GM12878 (cell line): ENCODE data around the gene PTPRN2. TPM values are rescaled to one million over a fixed set of nuclear protein-coding genes. Genes with fewer than 3 reads are reported as not detected.

ENCODE experiments used
- ATAC-seq: fragments of 200-7000 bp; cut with Tn5 transposase; 3 replicates; pipeline ENCODE4 v1.9.1; 2020; ENCODE audit warnings: mild to moderate bottlenecking, moderate library complexity
- BruUV-seq: library from RNA; stranded (reverse); fragments of 400-500 nt; replicated peaks from 2 replicates; lab custom pipeline; 2021; lab: Mats Ljungman, UMichigan
- CTCF ChIA-PET: fragments of 300-600 bp; sonication (Branson Sonifier 250); formaldehyde crosslinking; extraction: SDS; loops from one replicate; lab custom pipeline; 2021; ENCODE audit warnings: inconsistent platforms; lab: Yijun Ruan, JAX
- POLR2A ChIA-PET: fragments of 350-600 bp; formaldehyde crosslinking; extraction: SDS; loops from one replicate; lab custom pipeline; 2021; ENCODE audit warnings: inconsistent platforms; lab: Charles Lee
- RAD21 ChIA-PET: fragments of 300-600 bp; sonication (Branson Sonifier 250); formaldehyde crosslinking; loops from one replicate; lab custom pipeline; 2023; ENCODE audit warnings: antibody characterized with exemption; ENCODE audit not compliant: unreplicated experiment; lab: Charles Lee
- SMC1A ChIA-PET: fragments of 300-600 bp; sonication (Branson Sonifier 250); formaldehyde crosslinking; loops from one replicate; lab custom pipeline; 2023; ENCODE audit not compliant: unreplicated experiment, uncharacterized antibody; lab: Charles Lee
- DNase-seq: peaks from one replicate; pipeline ENCODE4 v3.0.0-alpha.2; 2011; ENCODE audit warnings: low read depth, low spot score
- FAIRE-seq: peaks from 3 replicates; lab custom pipeline; 2011; peaks lifted over from hg19 to GRCh38; lab: Jason Lieb, UNC
- H2AFZ ChIP-seq: 2 replicates; pipeline ENCODE4 v1.6.0; 2011; ENCODE audit warnings: low read depth, low read length, control low read depth; ENCODE audit not compliant: control insufficient read depth
- H3K27ac ChIP-seq: 2 replicates; pipeline ENCODE4 v1.5.1; 2011; ENCODE audit warnings: control low read depth; ENCODE audit not compliant: control insufficient read depth, insufficient read depth
- H3K27me3 ChIP-seq, 2 experiments: replicated peaks in 1 of 2; 2 replicates each; pipeline versions ENCODE4 v1.6.0 to v1.6.1; 2011; ENCODE audit warnings: low read length in 1 of 2; ENCODE audit not compliant: control insufficient read depth in 2 of 2, insufficient read depth in 2 of 2
- H3K36me3 ChIP-seq, 2 experiments: 2 replicates each; pipeline ENCODE4 v1.5.1; 2011; ENCODE audit warnings: low read length in 1 of 2; ENCODE audit not compliant: control insufficient read depth in 2 of 2, insufficient read depth in 2 of 2
- H3K4me1 ChIP-seq: 2 replicates; pipeline ENCODE4 v1.6.1; 2011; ENCODE audit warnings: mild to moderate bottlenecking, low read length, moderate library complexity, mixed read lengths; ENCODE audit not compliant: control insufficient read depth, insufficient read depth
- H3K4me2 ChIP-seq: 2 replicates; pipeline ENCODE4 v1.6.0; 2011; ENCODE audit warnings: control low read depth; ENCODE audit not compliant: control insufficient read depth, insufficient read depth
- H3K4me3 ChIP-seq: fragments of 200-600 bp; sonication (generic); 2 replicates; pipeline ENCODE4 v1.5.1; 2016
- H3K79me2 ChIP-seq: 2 replicates; pipeline ENCODE4 v1.6.0; 2011; ENCODE audit warnings: low read length; ENCODE audit not compliant: control insufficient read depth, insufficient read depth
- H3K9ac ChIP-seq: 2 replicates; pipeline ENCODE4 v1.8.0; 2011; ENCODE audit warnings: low read length, control low read depth, mixed read lengths; ENCODE audit not compliant: control insufficient read depth, insufficient read depth
- H3K9me3 ChIP-seq: replicated peaks from 3 replicates; pipeline ENCODE4 v1.5.1; 2011; ENCODE audit warnings: mild to moderate bottlenecking, low read length; ENCODE audit not compliant: control insufficient read depth, insufficient read depth
- H4K20me1 ChIP-seq: 2 replicates; pipeline ENCODE4 v1.6.0; 2011; ENCODE audit not compliant: control insufficient read depth, insufficient read depth
- BCL11A ChIP-seq: IDR thresholded peaks from 2 replicates; pipeline ENCODE4 v1.6.1; 2011; ENCODE audit warnings: low read depth, low read length
- BMI1 ChIP-seq: fragments of 450-650 bp; IDR thresholded peaks from 2 replicates; pipeline ENCODE4 v1.6.1; 2016; ENCODE audit warnings: mild to moderate bottlenecking, moderate library complexity, borderline replicate concordance
- CBX3 ChIP-seq: fragments of 200-600 bp; sonication (generic); IDR thresholded peaks from 2 replicates; pipeline ENCODE4 v1.6.1; 2016; ENCODE audit warnings: low read depth, borderline replicate concordance
- CHD4 ChIP-seq: fragments of 200-600 bp; sonication (generic); IDR thresholded peaks from 2 replicates; pipeline ENCODE4 v1.6.1; 2016; ENCODE audit warnings: mild to moderate bottlenecking
- E2F8 ChIP-seq: fragments of 450-650 bp; IDR thresholded peaks from 2 replicates; pipeline ENCODE4 v1.6.1; 2018; ENCODE audit warnings: mild to moderate bottlenecking, low read depth, moderate library complexity; ENCODE audit not compliant: partially characterized antibody
- EED ChIP-seq: sonication (generic); IDR thresholded peaks from 2 replicates; pipeline ENCODE4 v1.6.1; 2016; ENCODE audit warnings: antibody characterized with exemption, low read depth
- EP300 ChIP-seq, 2 experiments: fragments of 150-350 bp in 1 of 2; IDR thresholded peaks; 2 replicates each; pipeline ENCODE4 v1.6.1; 2011 to 2012; ENCODE audit warnings: low read depth in 2 of 2, low read length in 2 of 2, borderline replicate concordance in 1 of 2, improper control_type of control experiment in 1 of 2, inconsistent platforms in 1 of 2; ENCODE audit not compliant: control insufficient read depth in 1 of 2
- HCFC1 ChIP-seq: fragments of 150-350 bp; IDR thresholded peaks from 2 replicates; pipeline ENCODE4 v1.6.1; 2014; ENCODE audit warnings: low read length
- KAT2A ChIP-seq: conservative IDR thresholded peaks from 2 replicates; pipeline ENCODE4 v1.6.1; 2011; ENCODE audit warnings: low read depth, low read length; ENCODE audit not compliant: control insufficient read depth
- NFYB ChIP-seq: IDR thresholded peaks from 2 replicates; pipeline ENCODE4 v1.6.1; 2011; ENCODE audit warnings: low read depth, mild to moderate bottlenecking, low read length, improper control_type of control experiment, moderate library complexity; ENCODE audit not compliant: insufficient read depth
- PML ChIP-seq: IDR thresholded peaks from 2 replicates; pipeline ENCODE4 v1.6.1; 2012; ENCODE audit warnings: low read length, inconsistent platforms
- POU2F2 ChIP-seq: IDR thresholded peaks from 3 replicates; pipeline ENCODE4 v1.6.1; 2011; ENCODE audit warnings: low read depth, mild to moderate bottlenecking, low read length, borderline replicate concordance
- SIX5 ChIP-seq: IDR thresholded peaks from 2 replicates; pipeline ENCODE4 v1.6.1; 2011; ENCODE audit warnings: mild to moderate bottlenecking, low read depth, low read length, moderate library complexity; ENCODE audit not compliant: severe bottlenecking
- SRF ChIP-seq, 2 experiments: IDR thresholded peaks; 2 replicates each; pipeline ENCODE4 v1.6.1; 2011; ENCODE audit warnings: low read depth in 2 of 2, low read length in 2 of 2, mild to moderate bottlenecking in 1 of 2, moderate library complexity in 1 of 2
- USF1 ChIP-seq: IDR thresholded peaks from 2 replicates; pipeline ENCODE4 v1.6.1; 2011; ENCODE audit warnings: borderline replicate concordance, low read depth, mild to moderate bottlenecking, moderate library complexity, mixed read lengths, low read length; ENCODE audit not compliant: insufficient read depth; ENCODE audit errors: extremely low read length
- WRNIP1 ChIP-seq: IDR thresholded peaks from 2 replicates; pipeline ENCODE4 v1.6.1; 2011; ENCODE audit warnings: low read depth, low read length, improper control_type of control experiment, borderline replicate concordance
- ZNF207 ChIP-seq: fragments of 450-650 bp; IDR thresholded peaks from 2 replicates; pipeline ENCODE4 v1.6.1; 2014; ENCODE audit warnings: antibody characterized with exemption, mild to moderate bottlenecking, borderline replicate concordance
- ZNF274 ChIP-seq: IDR thresholded peaks from one replicate; pipeline ENCODE4 v1.8.0; 2011; ENCODE audit not compliant: insufficient read length, insufficient read depth
- WGBS: methylation state at CpG from one replicate; pipeline ENCODE4 v1.1.6; 2016; ENCODE audit warnings: low lambda C conversion rate; ENCODE audit not compliant: insufficient replicate concordance, insufficient coverage; ENCODE audit errors: missing lambda C conversion rate; 5-methylcytosine and 5-hydroxymethylcytosine counted together
- in situ Hi-C: fragments of 300-500 bp; cut with MboI; formaldehyde crosslinking; loops from 9 replicates; pipeline ENCODE4 v1.14.3; 2018; ENCODE audit warnings: mixed read lengths
- intact Hi-C: fragments of 100-400 bp; cut with micrococcal nuclease; formaldehyde crosslinking; loops from one replicate; pipeline ENCODE4 v1.14.2; 2022; ENCODE audit not compliant: unreplicated experiment
- polyA plus RNA-seq, 11 experiments: library from polyadenylated mRNA; depleted of rRNA in 4 of 11; unstranded in 6 of 11; stranded (reverse) in 5 of 11; fragments of >200 nt; fragmentation: Nextera tagmentation in 4 of 11; fragmentation: Illumina TruSeq in 1 of 11; extraction: Ambion mirVana in 4 of 11; extraction: Trizol in 1 of 11; gene quantifications; 1 replicate in 1 of 11; 2 replicates in 10 of 11; pipeline versions ENCODE4 v1.2.1 to v1.2.3, GENCODE V29; 2011 to 2016; ENCODE audit warnings: inconsistent platforms in 2 of 11, missing spikeins in 2 of 11, low read depth in 1 of 11
- total RNA-seq, 4 experiments: library from RNA; depleted of rRNA in 3 of 4; stranded (reverse); fragments of >200 nt in 3 of 4; fragmentation: Illumina TruSeq in 1 of 4; extraction: Trizol in 1 of 4; gene quantifications; 2 replicates each; pipeline versions ENCODE4 v1.2.1 to v1.2.3, GENCODE V29; 2013 to 2021

The PTPRN2 gene
- total and polyA plus RNA-seq, 10 of the 15 experiments (the other 5 are each of a cell fraction or from before 2014, with no cell fraction given) = 5.4 TPM; not detected in 9

- TF ChIP-seq ZNF274 = no peak
- TF ChIP-seq USF1 = no peak
- TF ChIP-seq CBX3 = no peak
- TF ChIP-seq SIX5 = no peak
- TF ChIP-seq POU2F2 = no peak
- TF ChIP-seq E2F8 = no peak
Observed at GRCh38 chr7:158544708-158545107, 42.9 kb downstream of the PTPRN2 start (continued).

- Histone ChIP-seq H3K9ac (no peak overlapping the region), H2AFZ (no peak overlapping the region), H3K79me2 (no peaks in the 10 kb centered on the region), H3K4me1 (no peaks in the 10 kb centered on the region), H4K20me1 (no peaks in the 10 kb centered on the region), H3K36me3 (no peaks in the 10 kb centered on the region), H3K27me3 (no peaks in the 10 kb centered on the region), H3K4me3 (no peak overlapping the region), H3K9me3 (no peaks in the 10 kb centered on the region; the same call in 2 of the 3 replicates), H3K4me2 (no peak overlapping the region), H3K27ac (no peak overlapping the region)
- DNase-seq (no peak), ATAC-seq (no peak), FAIRE-seq (no peak)
- intact Hi-C loops (no loop called here), in situ Hi-C loops (no loop called here)
- no TSS peak for BruUV-seq
- ChIA-PET CTCF (no interaction called here), SMC1A (no interaction called here), RAD21 (no interaction called here), POLR2A (interaction anchor here (0.5 kb wide), 1 partner anchor 749 kb away, joined by 3 read pairs; no protein-coding TSS in a partner anchor)
- 54% methylated on average over 11 of the region's 11 CpGs for WGBS
- TF ChIP-seq KAT2A (no peak), PML (no peak), NFYB (no peak), WRNIP1 (no peak), BCL11A (no peak), EP300 (IDR thresholded peaks at IDR 0.05; ENCODE audit: borderline replicate concordance in 1 of 2, control insufficient read depth in 1 of 2, low read depth in 2 of 2, low read length in 2 of 2) (no peak), SRF (IDR thresholded peaks at IDR 0.05; ENCODE audit: low read depth in 2 of 2, low read length in 2 of 2) (no peak), EED (no peak), BMI1 (no peak), ZNF207 (no peak), HCFC1 (no peak), CHD4 (no peak)
Observed at GRCh38 chr7:158543840-158544239, 43.8 kb downstream of the PTPRN2 start.
